ENCODE data around the gene CFAP161. TPM values are rescaled to one million over a fixed set of nuclear protein-coding genes. Genes with fewer than 3 reads are reported as not detected.

The CFAP161 gene
- total RNA-seq, 1 donor from 2014 or later: 7.4 TPM

DNA sequence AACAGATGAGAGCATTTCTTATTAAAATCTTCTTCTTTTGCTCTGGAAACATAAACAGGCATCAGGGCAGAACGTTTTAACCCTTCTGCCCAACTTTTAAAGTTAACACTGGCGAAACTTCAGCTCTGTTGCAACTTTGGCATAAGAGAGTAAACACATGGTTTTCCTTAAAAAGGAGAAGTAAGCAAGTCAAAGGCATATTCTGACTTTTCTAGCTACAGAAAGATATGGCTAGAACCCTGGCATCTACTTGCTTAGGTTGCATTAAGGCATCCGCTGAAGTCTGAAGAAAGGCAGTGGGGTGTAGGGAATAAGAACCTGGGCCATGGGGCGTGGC, 49.3 kb downstream of the CFAP161 start:
- Histone ChIP-seq H3K27ac (peak overlapping the region; percentile 81), H3K36me3 (no peaks in the 10 kb centered on the region), H3K4me3 (peak overlapping the region; percentile 50), H3K4me1 (peaks cover 10% of the 10 kb centered on the region), H3K9me3 (no peaks in the 10 kb centered on the region), H3K27me3 (ENCODE audit: low read depth) (no peaks in the 10 kb centered on the region)
- no peak for DNase-seq
- ATAC-seq: peak; percentile 4 to 18
- intact Hi-C loops (cut with DNase I): no loop called here
- TF ChIP-seq, protein P1, sequence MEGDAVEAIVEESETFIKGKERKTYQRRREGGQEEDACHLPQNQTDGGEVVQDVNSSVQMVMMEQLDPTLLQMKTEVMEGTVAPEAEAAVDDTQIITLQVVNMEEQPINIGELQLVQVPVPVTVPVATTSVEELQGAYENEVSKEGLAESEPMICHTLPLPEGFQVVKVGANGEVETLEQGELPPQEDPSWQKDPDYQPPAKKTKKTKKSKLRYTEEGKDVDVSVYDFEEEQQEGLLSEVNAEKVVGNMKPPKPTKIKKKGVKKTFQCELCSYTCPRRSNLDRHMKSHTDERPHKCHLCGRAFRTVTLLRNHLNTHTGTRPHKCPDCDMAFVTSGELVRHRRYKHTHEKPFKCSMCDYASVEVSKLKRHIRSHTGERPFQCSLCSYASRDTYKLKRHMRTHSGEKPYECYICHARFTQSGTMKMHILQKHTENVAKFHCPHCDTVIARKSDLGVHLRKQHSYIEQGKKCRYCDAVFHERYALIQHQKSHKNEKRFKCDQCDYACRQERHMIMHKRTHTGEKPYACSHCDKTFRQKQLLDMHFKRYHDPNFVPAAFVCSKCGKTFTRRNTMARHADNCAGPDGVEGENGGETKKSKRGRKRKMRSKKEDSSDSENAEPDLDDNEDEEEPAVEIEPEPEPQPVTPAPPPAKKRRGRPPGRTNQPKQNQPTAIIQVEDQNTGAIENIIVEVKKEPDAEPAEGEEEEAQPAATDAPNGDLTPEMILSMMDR (IDR thresholded peaks at IDR 0.05): no peak

DNA sequence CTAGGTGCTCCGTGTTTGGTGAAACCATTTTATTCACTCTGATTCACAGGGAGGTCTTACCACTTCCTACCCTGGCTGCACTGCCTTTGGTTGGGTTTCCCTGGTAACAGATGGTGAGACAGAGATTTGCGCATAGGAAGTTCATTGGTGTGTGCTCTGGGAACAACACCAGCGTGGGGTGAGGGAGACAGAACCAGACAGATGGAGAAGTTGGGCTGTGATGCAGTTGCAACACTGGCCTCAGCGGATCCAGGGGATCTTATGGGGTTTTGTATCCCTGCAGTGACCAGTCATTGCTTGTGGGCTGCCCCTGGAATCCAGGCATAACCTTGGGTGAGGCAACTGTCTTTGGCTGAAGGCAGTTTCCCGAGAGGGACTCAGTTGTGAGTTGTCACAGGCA, 50.1 kb downstream of the CFAP161 start:
- Histone ChIP-seq H3K36me3 (no peaks in the 10 kb centered on the region), H3K4me3 (peak overlapping the region; percentile 50), H3K4me1 (peaks cover 10% of the 10 kb centered on the region), H3K27me3 (ENCODE audit: low read depth) (no peaks in the 10 kb centered on the region), H3K27ac (peak overlapping the region; percentile 81), H3K9me3 (no peaks in the 10 kb centered on the region)
- TF ChIP-seq, protein P1 (IDR thresholded peaks at IDR 0.05): no peak
- ATAC-seq (peak; percentile 76 to 88), DNase-seq (peak; percentile 73)
- intact Hi-C loops (cut with DNase I): no loop called here

DNA sequence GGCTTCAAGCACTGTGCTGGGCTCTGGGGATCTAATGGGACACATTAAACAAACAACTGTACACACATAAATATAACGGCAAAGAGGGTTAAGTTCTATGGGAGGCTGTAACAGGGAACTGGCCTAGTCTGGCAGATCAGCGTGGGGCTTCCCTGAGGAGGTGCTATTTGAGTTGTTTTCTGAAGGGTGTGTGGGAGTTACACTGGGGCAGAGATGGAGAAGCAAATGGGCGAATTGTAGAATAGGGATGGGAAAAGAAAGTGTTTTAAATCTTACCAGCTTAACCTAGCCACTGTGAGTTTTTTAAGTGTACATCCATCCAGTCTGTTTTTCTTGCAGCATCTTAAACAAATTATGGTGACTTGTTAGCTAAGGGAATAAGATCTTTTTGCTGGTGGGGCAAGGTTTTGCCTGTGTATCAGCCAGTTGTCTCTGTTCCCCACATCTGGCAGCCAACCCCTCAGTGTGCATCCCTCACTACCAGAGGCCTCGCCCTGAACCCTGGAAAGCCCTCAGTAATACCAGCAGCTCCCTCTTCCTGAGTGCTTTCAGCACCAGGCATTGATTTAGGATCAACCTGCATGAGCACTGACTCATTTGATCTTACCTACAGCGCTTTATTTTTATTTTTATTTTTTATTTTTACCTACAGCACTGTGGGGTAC, 51.7 kb downstream of the CFAP161 start:
- peak overlapping the region; percentile 81 for H3K27ac ChIP-seq
- no peaks in the 10 kb centered on the region for H3K27me3 ChIP-seq (ENCODE audit: low read depth)
- intact Hi-C loops (cut with DNase I): no loop called here
- no peak overlapping the region for H3K4me3 ChIP-seq
- no peaks in the 10 kb centered on the region for H3K36me3 ChIP-seq
- no peaks in the 10 kb centered on the region for H3K9me3 ChIP-seq
- H3K4me1 ChIP-seq: peaks cover 10% of the 10 kb centered on the region
- TF ChIP-seq, protein P1 (IDR thresholded peaks at IDR 0.05): no peak
- DNase-seq (no peak), ATAC-seq (no peak)

DNA sequence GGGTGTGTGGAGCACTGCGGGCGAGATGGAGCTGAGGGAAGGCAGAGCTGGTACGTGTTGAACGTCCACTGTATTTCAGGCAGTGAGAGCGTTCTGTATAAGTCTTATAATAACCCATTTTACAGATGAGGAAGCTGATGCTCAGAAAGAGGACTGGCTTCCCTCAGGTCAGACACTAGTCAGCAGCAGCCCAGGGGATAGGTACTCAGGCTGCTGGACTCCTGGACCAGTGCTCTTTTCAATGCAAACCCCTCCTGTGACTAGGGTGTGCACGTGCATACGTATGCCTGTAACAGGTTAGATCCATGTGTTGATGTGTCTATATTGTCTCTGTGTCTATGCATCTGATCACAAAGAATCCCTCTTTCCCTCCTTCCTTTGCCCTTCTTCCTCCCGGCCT, 54.3 kb downstream of the CFAP161 start:
- no peak for DNase-seq
- Histone ChIP-seq H3K36me3 (no peaks in the 10 kb centered on the region), H3K27ac (peak overlapping the region; percentile 24), H3K9me3 (no peaks in the 10 kb centered on the region), H3K4me1 (peaks cover 10% of the 10 kb centered on the region), H3K27me3 (ENCODE audit: low read depth) (no peaks in the 10 kb centered on the region), H3K4me3 (no peak overlapping the region)
- TF ChIP-seq, protein P1 (IDR thresholded peaks at IDR 0.05): no peak
- intact Hi-C loops (cut with DNase I): no loop called here
- ATAC-seq: no peak

DNA sequence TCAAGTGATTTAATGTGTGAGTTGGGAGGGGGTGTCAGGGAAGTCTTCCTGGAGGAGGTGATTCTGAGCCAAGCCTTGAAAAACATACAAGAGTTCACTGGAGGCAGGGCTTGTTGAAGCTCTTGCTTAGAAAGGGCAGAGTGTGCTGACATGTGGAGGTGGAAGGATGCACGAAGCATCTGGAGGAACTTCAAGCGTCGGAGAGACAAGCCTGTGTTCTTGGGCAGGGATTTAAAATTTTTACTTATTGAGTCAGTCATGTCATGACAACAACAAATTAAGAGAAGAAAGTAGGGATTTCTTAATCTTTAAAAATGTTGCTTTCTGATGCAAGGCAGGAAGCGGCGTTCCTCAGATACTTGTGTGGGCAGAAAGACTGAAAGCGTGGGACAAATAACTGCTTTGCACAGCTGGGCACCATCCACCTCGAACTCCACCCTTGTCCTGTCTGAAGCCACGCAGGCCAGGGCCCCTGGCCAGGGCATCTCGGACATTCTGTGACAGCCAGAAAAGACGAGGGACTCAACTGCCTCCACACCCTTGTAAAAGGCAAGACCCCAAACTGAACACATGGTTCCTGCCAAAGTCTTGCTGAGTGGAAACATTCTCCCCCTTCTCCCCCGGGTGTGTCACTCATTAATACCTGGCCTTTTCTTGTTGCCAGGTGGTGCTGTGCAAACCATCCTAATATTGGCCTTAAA, 55.7 kb downstream of the CFAP161 start:
- no peaks in the 10 kb centered on the region for H3K9me3 ChIP-seq
- intact Hi-C loops (cut with DNase I): no loop called here
- H3K36me3 ChIP-seq: no peaks in the 10 kb centered on the region
- TF ChIP-seq, protein P1 (IDR thresholded peaks at IDR 0.05): no peak
- H3K4me3 ChIP-seq: no peak overlapping the region
- H3K27ac ChIP-seq: peak overlapping the region; percentile 70
- no peaks in the 10 kb centered on the region for H3K27me3 ChIP-seq (ENCODE audit: low read depth)
- peak; percentile 85 to 89 for ATAC-seq
- peaks cover 4% of the 10 kb centered on the region for H3K4me1 ChIP-seq
- DNase-seq: peak; percentile 66
